HG02973 (cell line): ENCODE data around the gene ABCB4.

Experiments
- ATAC-seq: cut with Tn5 transposase; IDR thresholded peaks from one replicate; pipeline ENCODE4 v1.9.1; 2021; ENCODE audit warnings: moderate library complexity; ENCODE audit not compliant: unreplicated experiment

Gene ABCB4

GRCh38 chr7:87359366-87359765 is 116.1 kb downstream of the ABCB4 start:
- ATAC-seq, result no peak

DNA sequence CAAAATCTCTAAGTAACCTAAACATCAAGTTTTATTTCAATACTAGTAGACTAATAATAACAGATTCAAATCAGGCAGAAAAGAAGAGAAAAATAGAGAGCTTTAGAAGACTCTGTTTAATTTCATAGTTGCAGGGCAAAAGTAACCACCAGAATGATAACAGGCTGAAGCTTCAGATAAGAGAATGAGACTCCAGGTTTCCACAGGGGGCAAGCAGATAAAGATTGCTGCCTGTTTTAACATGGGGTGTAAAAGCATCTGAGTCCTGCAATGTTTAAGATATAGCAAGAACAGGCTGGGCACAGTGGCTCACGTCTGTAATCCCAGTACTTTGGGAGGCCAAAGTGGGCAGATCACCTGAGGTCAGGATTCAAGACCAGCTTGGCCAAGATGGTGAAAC is 119.0 kb downstream of the ABCB4 start:
- ATAC-seq, result no peak

DNA sequence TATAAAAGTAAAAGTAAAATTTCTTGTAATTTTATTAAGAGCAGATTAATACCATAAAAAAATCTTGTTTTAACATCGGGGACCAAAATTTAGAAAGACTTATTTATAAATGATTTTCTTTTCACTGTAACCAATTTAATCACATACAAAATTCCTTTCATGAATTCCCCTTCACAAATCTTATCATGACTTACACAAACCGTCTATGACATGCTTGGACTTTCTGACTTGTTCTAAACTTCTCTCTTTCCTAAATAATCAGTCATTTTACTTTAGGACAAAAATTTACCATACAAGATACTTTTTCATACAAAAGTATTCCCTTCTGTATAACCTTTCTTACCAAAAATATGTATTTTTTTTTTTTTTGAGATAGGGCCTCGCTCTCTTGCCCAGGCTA is 120.7 kb downstream of the ABCB4 start:
- no peak for ATAC-seq
